Ovary (tissue), 9 donors: ENCODE data around the gene LRRC4. TPM values are rescaled to one million over a fixed set of nuclear protein-coding genes. Genes with fewer than 3 reads are reported as not detected.

Experiments used
- DNase-seq, 5 donors: peaks; one replicate each; pipeline ENCODE4 v3.0.0-alpha.2; 2019 to 2020
- H3K27ac ChIP-seq, 2 donors: fragments of 200-600 bp; one replicate each; pipeline versions ENCODE4 v1.5.1 to v1.8.0; 2019 to 2022
- H3K27me3 ChIP-seq: fragments of 200-600 bp; one replicate; pipeline ENCODE4 v1.8.0; 2022
- H3K36me3 ChIP-seq: fragments of 200-600 bp; sonication (generic); one replicate; pipeline ENCODE4 v1.5.1; 2019
- H3K4me1 ChIP-seq: one replicate; pipeline ENCODE4 v1.8.1; 2013; ENCODE audit warnings: mild to moderate bottlenecking, moderate library complexity; ENCODE audit not compliant: insufficient read depth
- H3K4me3 ChIP-seq: fragments of 200-600 bp; sonication (generic); one replicate; pipeline ENCODE4 v1.5.1; 2017
- H3K9me3 ChIP-seq, 2 donors: fragments of 200-600 bp in 1 of 2; sonication (generic) in 1 of 2; one replicate each; pipeline versions ENCODE4 v1.5.1 to v1.8.1; 2013 to 2019; ENCODE audit warnings: mild to moderate bottlenecking in 1 of 2, moderate library complexity in 1 of 2
- CTCF ChIP-seq, 3 donors: fragments of 450-650 bp in 2 of 3; fragments of 200-600 bp in 1 of 3; IDR thresholded peaks; one replicate each; pipeline versions ENCODE4 v1.5.1 to v1.8.0; 2016 to 2022; ENCODE audit warnings: antibody characterized with exemption in 3 of 3, mild to moderate bottlenecking in 1 of 3
- EP300 ChIP-seq: sonication (generic); formaldehyde crosslinking; IDR thresholded peaks from one replicate; pipeline ENCODE4 v1.6.1; 2017; ENCODE audit warnings: antibody characterized with exemption
- POLR2A ChIP-seq: fragments of 450-650 bp; IDR thresholded peaks from one replicate; pipeline ENCODE4 v1.6.1; 2017; ENCODE audit warnings: antibody characterized with exemption, mild to moderate bottlenecking, moderate library complexity
- WGBS, 3 donors: extraction: QIAGEN DNeasy Blood & Tissue Kit in 1 of 3; methylation state at CpG; one replicate each; pipeline versions ENCODE4 v1.1.5 to v1.1.7; 2013 to 2017; 5-methylcytosine and 5-hydroxymethylcytosine counted together
- intact Hi-C, 4 donors: fragments of 100-400 bp; cut with DNase I; formaldehyde crosslinking; loops; one replicate each; pipeline versions ENCODE4 v1.11.0 to v1.15.1; 2022 to 2023
- polyA plus RNA-seq, 2 donors: library from polyadenylated mRNA; stranded (reverse); fragments of 200-250 nt in 1 of 2; fragments of 350-450 nt in 1 of 2; fragmentation: Illumina TruSeq in 1 of 2; extraction: RNeasy Lipid Tissue Mini Kit (QIAGEN cat#74804) in 1 of 2; gene quantifications; one replicate each; pipeline ENCODE4 v1.2.3, GENCODE V29; 2013 to 2014
- total RNA-seq, 7 donors: library from RNA; depleted of rRNA in 2 of 7; stranded (reverse); fragments of >200 nt in 2 of 7; fragmentation: NEBNext Ultra II Directional in 3 of 7; extraction: Animal tissue kit (Norgen Biotek cat#: 25700) in 3 of 7; gene quantifications; one replicate each; pipeline versions ENCODE4 v1.1.0 to v1.2.4, GENCODE V29; 2016 to 2023
- donor health status: DM: no; HTN: no; CAD: no; lungs with moderate emphysema.
- donor health status: DM: no; HTN: no; CAD: no.
- donor health status: Bipolar disorder and iron deficiency.
- donor health status: DM: yes; HTN: yes; CAD: no.
- donor health status: DM: no; HTN: no; CAD: no.
- donor health status: DM: yes; HTN: yes; CAD: no.

LRRC4 gene
- total and polyA plus RNA-seq, 9 donors: 0.72 to 16.7 (median 4.6) TPM

- Histone ChIP-seq H3K9me3 (no peaks in the 10 kb centered on the region), H3K27me3 (no peaks in the 10 kb centered on the region), H3K4me1 (peaks cover 2% of the 10 kb centered on the region), H3K36me3 (no peaks in the 10 kb centered on the region), H3K4me3 (no peak overlapping the region), H3K27ac (no peak overlapping the region)
- WGBS, 3 donors: 90 to 96% (median 93%) methylated on average over 2 of the region's 2 CpGs
- no peak for DNase-seq
- intact Hi-C loops: no loop called here
- TF ChIP-seq EP300 (no peak), CTCF (IDR thresholded peaks at IDR 0.05) (no peak)
Measured at GRCh38 chr7:128008744-128009143, 22.5 kb downstream of the LRRC4 start.

DNA sequence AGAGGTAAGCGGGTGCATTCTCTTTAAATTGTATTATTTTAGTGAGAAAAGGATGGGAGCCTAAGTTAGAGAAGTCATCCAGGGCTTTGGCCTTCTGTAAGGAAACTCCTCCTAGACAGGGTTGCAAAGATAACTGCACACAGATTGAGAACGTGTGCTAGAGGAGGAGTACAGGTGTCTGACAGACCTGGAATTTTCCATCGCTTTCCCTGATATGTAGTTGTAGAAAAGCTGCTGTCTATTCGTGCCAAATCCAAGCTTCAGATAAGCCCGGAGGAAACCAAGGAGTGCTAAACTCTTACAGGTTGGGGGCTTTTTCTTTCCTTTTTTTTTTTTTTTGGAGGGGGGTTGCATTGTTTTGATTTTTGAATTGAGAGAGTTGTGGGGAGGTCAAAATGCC is 23.1 kb downstream of the LRRC4 start:
- Histone ChIP-seq H3K9me3 (no peaks in the 10 kb centered on the region), H3K27ac (no peak overlapping the region), H3K27me3 (no peaks in the 10 kb centered on the region), H3K4me3 (no peak overlapping the region), H3K36me3 (no peaks in the 10 kb centered on the region), H3K4me1 (peaks cover 2% of the 10 kb centered on the region)
- TF ChIP-seq CTCF (IDR thresholded peaks at IDR 0.05): no peak
- TF ChIP-seq EP300: no peak
- no peak for TF ChIP-seq POLR2A
- intact Hi-C loops: no loop called here
- 79 to 84% (median 84%) methylated on average over 5 of the region's 5 CpGs for WGBS, 3 donors
- no peak for DNase-seq

- no peaks in the 10 kb centered on the region for H3K27me3 ChIP-seq
- H3K36me3 ChIP-seq: no peaks in the 10 kb centered on the region
- intact Hi-C loops: no loop called here
- DNase-seq: no peak
- peaks cover 2% of the 10 kb centered on the region for H3K4me1 ChIP-seq
- 50 to 68% (median 58%) methylated on average over 3 of the region's 3 CpGs for WGBS, 3 donors
- H3K27ac ChIP-seq: no peak overlapping the region
- TF ChIP-seq CTCF (IDR thresholded peaks at IDR 0.05) (no peak), EP300 (no peak), POLR2A (no peak)
- H3K9me3 ChIP-seq: no peaks in the 10 kb centered on the region
- no peak overlapping the region for H3K4me3 ChIP-seq
Measured at GRCh38 chr7:128007303-128007680, 23.9 kb downstream of the LRRC4 start.

DNA sequence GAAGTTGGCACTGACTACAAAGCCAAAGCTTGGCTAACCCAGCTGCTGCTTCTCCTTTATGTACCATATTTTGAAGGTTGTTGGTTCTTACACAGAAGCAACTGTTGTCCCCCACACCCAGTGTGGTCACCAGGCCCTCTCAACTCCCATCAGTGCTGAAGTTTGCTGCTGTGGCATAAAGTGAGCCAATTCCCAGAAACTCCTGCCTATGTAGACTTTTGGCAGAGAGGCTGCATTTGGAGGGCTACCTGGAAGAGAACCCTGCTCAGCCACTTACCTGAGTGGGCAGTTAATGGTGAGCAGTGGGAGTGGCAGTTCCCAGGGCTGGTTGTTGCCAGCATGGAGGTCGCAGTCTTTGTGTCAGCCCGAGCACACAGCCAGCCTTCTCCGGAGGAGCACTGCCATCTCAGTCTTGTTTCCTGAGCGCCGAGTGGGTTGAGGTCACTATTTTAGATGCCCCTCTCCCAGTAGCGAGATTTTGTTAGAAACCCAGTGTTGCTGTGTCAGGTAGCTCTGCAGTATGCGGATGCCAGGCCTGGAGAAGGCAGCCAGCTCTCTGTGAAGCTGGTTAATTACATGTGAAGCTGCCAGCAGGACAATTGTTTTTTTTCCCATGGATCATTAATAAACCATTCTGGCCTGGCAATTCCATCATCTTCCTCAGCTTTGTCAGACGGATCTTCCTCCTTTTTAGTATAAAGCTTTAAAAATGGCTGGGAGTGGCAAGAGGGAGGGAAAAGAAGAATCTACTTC is 24.5 kb downstream of the LRRC4 start:
- intact Hi-C loops: no loop called here
- Histone ChIP-seq H3K27me3 (no peaks in the 10 kb centered on the region), H3K4me3 (no peak overlapping the region), H3K9me3 (no peaks in the 10 kb centered on the region), H3K27ac (no peak overlapping the region), H3K4me1 (peaks cover 2% of the 10 kb centered on the region), H3K36me3 (no peaks in the 10 kb centered on the region)
- DNase-seq: no peak
- WGBS, 3 donors: 93 to 94% (median 94%) methylated on average over 8 of the region's 8 CpGs
- TF ChIP-seq EP300 (no peak), CTCF (IDR thresholded peaks at IDR 0.05) (no peak), POLR2A (no peak)
